ENCODE measurements around the gene KRTAP12-2.

KRTAP12-2 gene

DNA sequence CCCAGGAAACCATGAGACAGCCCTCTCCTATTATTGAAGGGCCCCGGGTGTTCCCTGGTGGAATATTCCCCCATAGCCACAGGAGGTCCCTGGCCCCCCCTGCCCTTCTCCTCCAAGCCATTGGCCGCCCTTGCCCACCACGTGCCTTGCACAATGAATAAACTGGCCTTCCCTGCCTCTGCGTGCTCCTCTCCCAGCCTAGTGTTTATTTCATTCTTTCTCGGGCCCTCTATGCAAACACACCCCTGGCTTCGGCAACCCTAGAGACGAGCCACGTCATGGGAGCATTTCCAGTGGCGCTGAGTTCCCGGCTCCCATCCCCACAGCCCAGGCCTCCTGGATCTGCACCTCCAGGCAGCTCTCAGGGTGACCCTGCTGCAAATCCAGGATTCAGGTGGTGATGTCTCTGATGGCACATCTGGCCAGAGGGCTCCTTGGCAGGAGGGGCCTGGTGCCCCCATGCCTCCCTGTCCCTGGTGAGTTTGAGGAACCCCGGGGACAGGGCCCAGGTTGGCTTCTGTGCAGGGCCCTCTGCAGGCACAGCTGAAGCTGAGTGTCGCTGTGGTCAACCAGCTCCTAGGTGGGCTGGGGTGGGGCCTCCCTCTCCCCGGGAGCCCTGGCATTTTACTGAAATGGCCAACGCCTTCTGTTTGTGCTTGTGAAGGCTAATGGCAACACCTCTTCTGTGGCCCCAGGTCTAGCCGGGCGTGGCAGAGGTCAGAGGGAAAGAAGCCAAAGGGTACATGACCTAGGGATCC, 36.4 kb upstream of the KRTAP12-2 start:
- H3F3A ChIP-seq (ENCODE audit: insufficient read depth): no peaks in the 10 kb centered on the region
- no peak overlapping the region for H3K9ac ChIP-seq (ENCODE audit: low read length)
- no peak overlapping the region for H3K27ac ChIP-seq (ENCODE audit: low read depth, low read length)
- no peak overlapping the region for H3K4me2 ChIP-seq (ENCODE audit: low read depth, low read length, poor library complexity, severe bottlenecking)
- no peaks in the 10 kb centered on the region for H3K27me3 ChIP-seq (ENCODE audit: low read length)
- H2AFZ ChIP-seq (ENCODE audit: low read depth, low read length, severe bottlenecking): no peak overlapping the region
- H3K9me3 ChIP-seq (ENCODE audit: insufficient read depth, low read length): no peaks in the 10 kb centered on the region
- no peak for TF ChIP-seq EZH2phosphoT487 (conservative IDR thresholded peaks at IDR 0.05; ENCODE audit: low read length)
- TF ChIP-seq CTCF (IDR thresholded peaks at IDR 0.05; ENCODE audit: insufficient read depth, low read length, poor library complexity, severe bottlenecking): no peak
- H3K36me3 ChIP-seq (ENCODE audit: low read length): no peaks in the 10 kb centered on the region
- no peaks in the 10 kb centered on the region for H3K79me2 ChIP-seq (ENCODE audit: insufficient read depth, low read length)
- no peaks in the 10 kb centered on the region for H4K20me1 ChIP-seq (ENCODE audit: low read depth, low read length)
- no peak overlapping the region for H3K4me3 ChIP-seq (ENCODE audit: insufficient read depth, low read length, poor library complexity, severe bottlenecking)
- H3K9me2 ChIP-seq (replicated peaks; ENCODE audit: insufficient read depth, low read length): no peaks in the 10 kb centered on the region

- TF ChIP-seq EZH2phosphoT487 (conservative IDR thresholded peaks at IDR 0.05; ENCODE audit: low read length) (no peak), CTCF (IDR thresholded peaks at IDR 0.05; ENCODE audit: insufficient read depth, low read length, poor library complexity, severe bottlenecking) (no peak)
- no peaks in the 10 kb centered on the region for H3K27me3 ChIP-seq (ENCODE audit: low read length)
- no peak overlapping the region for H2AFZ ChIP-seq (ENCODE audit: low read depth, low read length, severe bottlenecking)
- H3K36me3 ChIP-seq (ENCODE audit: low read length): no peaks in the 10 kb centered on the region
- no peak overlapping the region for H3K27ac ChIP-seq (ENCODE audit: low read depth, low read length)
- no peaks in the 10 kb centered on the region for H3F3A ChIP-seq (ENCODE audit: insufficient read depth)
- no peak overlapping the region for H3K4me3 ChIP-seq (ENCODE audit: insufficient read depth, low read length, poor library complexity, severe bottlenecking)
- H3K9me2 ChIP-seq (replicated peaks; ENCODE audit: insufficient read depth, low read length): no peaks in the 10 kb centered on the region
- no peaks in the 10 kb centered on the region for H3K9me3 ChIP-seq (ENCODE audit: insufficient read depth, low read length)
- no peak overlapping the region for H3K4me2 ChIP-seq (ENCODE audit: low read depth, low read length, poor library complexity, severe bottlenecking)
- no peak overlapping the region for H3K9ac ChIP-seq (ENCODE audit: low read length)
- H4K20me1 ChIP-seq (ENCODE audit: low read depth, low read length): no peaks in the 10 kb centered on the region
- no peaks in the 10 kb centered on the region for H3K79me2 ChIP-seq (ENCODE audit: insufficient read depth, low read length)
Measured at GRCh38 chr21:44702111-44702972, 35.6 kb upstream of the KRTAP12-2 start.

DNA sequence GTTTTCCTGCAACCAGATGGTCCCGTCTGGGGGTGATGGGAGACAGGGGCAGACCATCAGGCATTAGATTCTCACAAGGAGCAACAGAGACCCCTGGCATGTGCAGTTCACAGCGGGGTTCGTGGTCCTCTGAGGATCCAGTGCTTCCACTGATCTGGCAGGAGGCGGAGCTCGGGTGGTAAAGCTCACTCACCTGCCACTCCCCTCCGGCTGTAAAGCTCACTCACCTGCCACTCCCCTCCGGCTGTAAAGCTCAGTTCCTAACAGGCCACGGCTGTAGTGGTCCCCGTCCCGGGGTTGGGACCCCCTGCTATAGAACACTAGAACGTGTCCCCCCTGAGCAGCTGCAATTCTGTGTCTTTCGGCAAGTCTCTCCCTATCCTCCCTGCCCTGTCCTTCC, 34.8 kb upstream of the KRTAP12-2 start:
- Histone ChIP-seq H3K79me2 (ENCODE audit: insufficient read depth, low read length) (no peaks in the 10 kb centered on the region), H3K27me3 (ENCODE audit: low read length) (no peaks in the 10 kb centered on the region), H3K27ac (ENCODE audit: low read depth, low read length) (no peak overlapping the region), H3K4me2 (ENCODE audit: low read depth, low read length, poor library complexity, severe bottlenecking) (no peak overlapping the region), H3K9me2 (replicated peaks; ENCODE audit: insufficient read depth, low read length) (no peaks in the 10 kb centered on the region), H2AFZ (ENCODE audit: low read depth, low read length, severe bottlenecking) (no peak overlapping the region), H3F3A (ENCODE audit: insufficient read depth) (no peaks in the 10 kb centered on the region), H3K4me3 (ENCODE audit: insufficient read depth, low read length, poor library complexity, severe bottlenecking) (no peak overlapping the region), H3K9me3 (ENCODE audit: insufficient read depth, low read length) (no peaks in the 10 kb centered on the region), H4K20me1 (ENCODE audit: low read depth, low read length) (no peaks in the 10 kb centered on the region), H3K9ac (ENCODE audit: low read length) (no peak overlapping the region), H3K36me3 (ENCODE audit: low read length) (no peaks in the 10 kb centered on the region)
- TF ChIP-seq CTCF (IDR thresholded peaks at IDR 0.05; ENCODE audit: insufficient read depth, low read length, poor library complexity, severe bottlenecking) (no peak), EZH2phosphoT487 (conservative IDR thresholded peaks at IDR 0.05; ENCODE audit: low read length) (no peak)

Data from SU-DHL-6 (cell line).